K562 (cell line): ENCODE data around the gene CTSS. TPM values are rescaled to one million over a fixed set of nuclear protein-coding genes. Genes with fewer than 3 reads are reported as not detected.

Source experiments
- ATAC-seq: fragments of 200-7000 bp; cut with Tn5 transposase; 3 replicates; pipeline ENCODE4 v1.9.1; 2020; ENCODE audit warnings: moderate library complexity
- BruUV-seq: library from RNA; stranded (reverse); fragments of 400-500 nt; replicated peaks from 2 replicates; lab custom pipeline; 2021; lab: Mats Ljungman, UMichigan
- CTCF ChIA-PET: fragments of 300-600 bp; formaldehyde crosslinking; extraction: SDS; loops from one replicate; lab custom pipeline; 2021; ENCODE audit warnings: low intra/inter-chr PET ratio; lab: Yijun Ruan, JAX
- POLR2A ChIA-PET: fragments of 300-600, 350-650 bp; sonication (Branson Sonifier 250); formaldehyde crosslinking; extraction: SDS; loops from one replicate; lab custom pipeline; 2021; ENCODE audit warnings: antibody characterized with exemption, inconsistent platforms; lab: Yijun Ruan, JAX
- DNase-seq, 4 experiments: peaks; one replicate each; pipeline versions ENCODE4 v3.0.0 to v3.0.0-alpha.2; 2011 to 2018; ENCODE audit warnings: low spot score in 3 of 4, mixed read lengths in 3 of 4; ENCODE audit errors: extremely low read depth in 1 of 4
- FAIRE-seq: peaks from 2 replicates; lab custom pipeline; 2011; peaks lifted over from hg19 to GRCh38; lab: Jason Lieb, UNC
- H2AFZ ChIP-seq: 2 replicates; pipeline ENCODE4 v1.6.0; 2011; ENCODE audit warnings: low read depth, low read length, control low read depth, inconsistent platforms
- H3K27ac ChIP-seq: fragments of 200-600 bp; 3 replicates; pipeline ENCODE4 v1.8.0; 2011; ENCODE audit warnings: low read depth, mild to moderate bottlenecking, control low read depth, inconsistent platforms, low read length, moderate library complexity, mixed read lengths; ENCODE audit errors: extremely low read depth
- H3K27me3 ChIP-seq, 2 experiments: fragments of 300-600 bp in 1 of 2; 2 replicates in 1 of 2; 3 replicates in 1 of 2; pipeline versions ENCODE4 v1.6.0 to v1.8.0; 2011; ENCODE audit warnings: inconsistent platforms in 2 of 2, low read length in 2 of 2, mild to moderate bottlenecking in 1 of 2, mixed read lengths in 1 of 2, moderate library complexity in 1 of 2; ENCODE audit not compliant: control insufficient read depth in 2 of 2, insufficient read depth in 2 of 2
- H3K36me3 ChIP-seq: fragments of 300-600 bp; 3 replicates; pipeline ENCODE4 v1.8.0; 2011; ENCODE audit warnings: mild to moderate bottlenecking, low read length, inconsistent platforms; ENCODE audit not compliant: control insufficient read depth, insufficient read depth
- H3K4me1 ChIP-seq, 2 experiments: fragments of 200-600 bp in 1 of 2; replicated peaks in 1 of 2; 2 replicates in 1 of 2; 3 replicates in 1 of 2; pipeline versions ENCODE4 v1.5.1 to v1.8.0; 2011; ENCODE audit warnings: inconsistent platforms in 2 of 2, low read length in 2 of 2, mild to moderate bottlenecking in 1 of 2, mixed read lengths in 1 of 2, moderate library complexity in 1 of 2; ENCODE audit not compliant: control insufficient read depth in 2 of 2, insufficient read depth in 2 of 2
- H3K4me2 ChIP-seq: 2 replicates; pipeline ENCODE4 v1.6.1; 2011; ENCODE audit warnings: low read length, control low read depth, inconsistent platforms, mixed read lengths; ENCODE audit not compliant: insufficient read depth
- H3K4me3 ChIP-seq: fragments of 200-600 bp; sonication (generic), shearing (Covaris generic); 2 replicates; pipeline ENCODE4 v1.5.1; 2016; ENCODE audit warnings: control low read depth, inconsistent platforms
- H3K79me2 ChIP-seq: fragments of 200-600 bp; 3 replicates; pipeline ENCODE4 v1.8.0; 2011; ENCODE audit warnings: low read length, inconsistent platforms; ENCODE audit not compliant: control insufficient read depth, insufficient read depth
- H3K9ac ChIP-seq, 2 experiments: 2 replicates each; pipeline versions ENCODE4 v1.6.0 to v1.6.1; 2011; ENCODE audit warnings: low read depth in 2 of 2, low read length in 2 of 2, control low read depth in 1 of 2, inconsistent platforms in 1 of 2, mild to moderate bottlenecking in 1 of 2, mixed read lengths in 1 of 2; ENCODE audit not compliant: insufficient read depth in 1 of 2
- H3K9me1 ChIP-seq: one replicate; pipeline ENCODE4 v1.6.0; 2011; ENCODE audit warnings: inconsistent platforms, mild to moderate bottlenecking, low read length, moderate library complexity; ENCODE audit not compliant: control insufficient read depth, insufficient read depth
- H3K9me3 ChIP-seq: replicated peaks from 2 replicates; pipeline ENCODE4 v1.5.1; 2011; ENCODE audit warnings: low read depth, low read length, inconsistent platforms; ENCODE audit not compliant: control insufficient read depth, insufficient read depth
- H4K20me1 ChIP-seq: replicated peaks from 2 replicates; pipeline ENCODE4 v1.6.1; 2011; ENCODE audit warnings: low read length, inconsistent platforms, mixed read lengths; ENCODE audit not compliant: control insufficient read depth, insufficient read depth
- ADNP ChIP-seq: fragments of 200-800 bp; sonication (Bioruptor generic); IDR thresholded peaks from 2 replicates; pipeline ENCODE4 v1.6.1; 2016; ENCODE audit warnings: missing genetic modification characterization, missing compliant biosample characterization
- ARID3A ChIP-seq: IDR thresholded peaks from 2 replicates; pipeline ENCODE4 v1.6.1; 2012; ENCODE audit warnings: low read depth, low read length, improper control_type of control experiment, borderline replicate concordance
- C11orf30 ChIP-seq: fragments of 450-650 bp; IDR thresholded peaks from 2 replicates; pipeline ENCODE4 v1.6.1; 2016; ENCODE audit warnings: low read depth, mild to moderate bottlenecking
- CBX2 ChIP-seq: fragments of 200-600 bp; sonication (generic); IDR thresholded peaks from one replicate; pipeline ENCODE4 v1.6.1; 2012; ENCODE audit warnings: mild to moderate bottlenecking, low read length, inconsistent platforms; ENCODE audit not compliant: insufficient read depth, poor library complexity, severe bottlenecking
- CREB3 ChIP-seq: fragments of 450-650 bp; conservative IDR thresholded peaks from 2 replicates; pipeline ENCODE4 v1.6.1; 2016; ENCODE audit warnings: missing genetic modification characterization, low read depth, mild to moderate bottlenecking, missing compliant biosample characterization, moderate library complexity
- CREB5 ChIP-seq: fragments of 250-450 bp; sonication (Bioruptor Pico); IDR thresholded peaks from 2 replicates; pipeline ENCODE4 v1.5.0; 2020; ENCODE audit warnings: mild to moderate bottlenecking
- EP300 ChIP-seq: IDR thresholded peaks from 2 replicates; pipeline ENCODE4 v1.6.1; 2012; ENCODE audit warnings: low read length, improper control_type of control experiment
- HCFC1 ChIP-seq: IDR thresholded peaks from 2 replicates; pipeline ENCODE4 v1.6.1; 2012; ENCODE audit warnings: low read depth, low read length, improper control_type of control experiment
- HLTF ChIP-seq: fragments of 450-650 bp; IDR thresholded peaks from 2 replicates; pipeline ENCODE4 v1.6.1; 2016
- HNRNPUL1 ChIP-seq: fragments of 200-400 bp; formaldehyde crosslinking; IDR thresholded peaks from 2 replicates; pipeline ENCODE4 v1.6.1; 2017; ENCODE audit warnings: low read length
- KAT2B ChIP-seq: IDR thresholded peaks from one replicate; pipeline ENCODE4 v1.6.1; 2012; ENCODE audit warnings: low read depth, mild to moderate bottlenecking, control low read depth, inconsistent platforms, low read length, moderate library complexity
- KDM2B ChIP-seq: fragments of 250-450 bp; sonication (Bioruptor Pico); IDR thresholded peaks from 2 replicates; pipeline ENCODE4 v1.8.0; 2021; ENCODE audit warnings: mild to moderate bottlenecking, moderate library complexity
- KDM4B ChIP-seq, 2 experiments: fragments of 450-650 bp in 1 of 2; sonication (generic) in 1 of 2; IDR thresholded peaks; 2 replicates each; pipeline ENCODE4 v1.6.1; 2016 to 2017; ENCODE audit warnings: borderline replicate concordance in 2 of 2, antibody characterized with exemption in 1 of 2, low read depth in 1 of 2, mild to moderate bottlenecking in 1 of 2
- L3MBTL2 ChIP-seq: fragments of 450-650 bp; IDR thresholded peaks from 2 replicates; pipeline ENCODE4 v1.6.1; 2016; ENCODE audit warnings: mild to moderate bottlenecking, moderate library complexity
- MCM7 ChIP-seq, 2 experiments: fragments of 450-650 bp; IDR thresholded peaks; 2 replicates each; pipeline ENCODE4 v1.6.1; 2016 to 2018
- NFE2L1 ChIP-seq: fragments of 450-650 bp; IDR thresholded peaks from 2 replicates; pipeline ENCODE4 v1.6.1; 2016; ENCODE audit warnings: missing genetic modification characterization, low read depth, mild to moderate bottlenecking, missing compliant biosample characterization, moderate library complexity, borderline replicate concordance
- TSC22D4 ChIP-seq: fragments of 450-650 bp; IDR thresholded peaks from 2 replicates; pipeline ENCODE4 v1.6.1; 2016; ENCODE audit warnings: missing genetic modification characterization, missing biosample characterization, control low read depth
- ZBTB9 ChIP-seq: fragments of 450-650 bp; formaldehyde crosslinking; IDR thresholded peaks from 2 replicates; pipeline ENCODE4 v1.4.0; 2020; ENCODE audit warnings: mild to moderate bottlenecking, moderate library complexity
- ZEB2 ChIP-seq: fragments of 450-650 bp; IDR thresholded peaks from 2 replicates; pipeline ENCODE4 v1.6.1; 2016
- ZNF121 ChIP-seq: sonication (generic); formaldehyde crosslinking; conservative IDR thresholded peaks from 2 replicates; pipeline ENCODE4 v1.8.0; 2022; ENCODE audit warnings: missing genetic modification reagents
- WGBS: fragments of 100-300 bp; shearing (Covaris generic); methylation state at CpG from one replicate; pipeline ENCODE4 v1.1.6; 2016; ENCODE audit warnings: low coverage, mixed read lengths; ENCODE audit not compliant: insufficient coverage; ENCODE audit errors: missing lambda C conversion rate; 5-methylcytosine and 5-hydroxymethylcytosine counted together
- in situ Hi-C: fragments of 300-500 bp; cut with MboI; formaldehyde crosslinking; loops from 4 replicates; pipeline ENCODE4 v1.15.0; 2018; ENCODE audit warnings: inconsistent platforms, mixed read lengths
- intact Hi-C: fragments of 100-400 bp; cut with micrococcal nuclease; formaldehyde crosslinking; loops from 2 replicates; pipeline ENCODE4 v1.14.2; 2022
- polyA plus RNA-seq, 8 experiments: library from polyadenylated mRNA; depleted of rRNA in 4 of 8; stranded (reverse) in 5 of 8; unstranded in 3 of 8; fragments of >200 nt; fragmentation: Nextera tagmentation in 2 of 8; fragmentation: Illumina TruSeq in 1 of 8; extraction: Ambion mirVana in 2 of 8; extraction: Trizol in 1 of 8; gene quantifications; 2 replicates each; pipeline versions ENCODE4 v1.2.1 to v1.2.3, GENCODE V29; 2011 to 2014; ENCODE audit warnings: inconsistent platforms in 1 of 8, missing spikeins in 1 of 8
- total RNA-seq, 7 experiments: library from RNA; depleted of rRNA in 6 of 7; stranded (reverse); fragments of >200 nt in 6 of 7; fragmentation: Illumina TruSeq in 2 of 7; extraction: Trizol in 2 of 7; gene quantifications; 2 replicates each; pipeline versions ENCODE4 v1.2.1 to v1.2.3, GENCODE V29; 2011 to 2021; ENCODE audit warnings: low replicate concordance in 1 of 7

Gene CTSS
- total and polyA plus RNA-seq, 9 of the 15 experiments (the other 6 are each of a cell fraction or from before 2014, with no cell fraction given), result 8.6 to 24.9 (median 10.3) TPM

- Histone ChIP-seq H3K4me2 (no peak overlapping the region), H3K9me1 (no peaks in the 10 kb centered on the region), H3K9ac (no peak overlapping the region), H3K79me2 (no peaks in the 10 kb centered on the region), H3K36me3 (no peaks in the 10 kb centered on the region), H3K27ac (no peak overlapping the region), H3K27me3 (no peaks in the 10 kb centered on the region), H3K4me3 (no peak overlapping the region), H4K20me1 (no peaks in the 10 kb centered on the region), H2AFZ (peak overlapping the region; percentile 29), H3K9me3 (no peaks in the 10 kb centered on the region), H3K4me1 (peaks cover 0 to 3% of the 10 kb centered on the region in 2 experiments; a peak in 1 of 5 replicates)
- no peak for ATAC-seq
- intact Hi-C loops (no loop called here), in situ Hi-C loops (no loop called here)
- DNase-seq, result no peak
- no TSS peak for BruUV-seq
- WGBS, result 22% methylated on average over 4 of the region's 4 CpGs
- POLR2A ChIA-PET, result interaction anchor here (1.0 to 1.8 kb wide), 2 partner anchors 21 to 38 kb away, joined by 5 read pairs; no protein-coding TSS in a partner anchor
- CTCF ChIA-PET, result no interaction called here
- FAIRE-seq, result no peak
- TF ChIP-seq HLTF, result no peak
- no peak for TF ChIP-seq KDM2B (CRISPR knock-in tag)
- no peak for TF ChIP-seq CBX2
- no peak for TF ChIP-seq ARID3A
- TF ChIP-seq L3MBTL2, result peak; percentile 62
- no peak for TF ChIP-seq KDM4B (IDR thresholded peaks at IDR 0.05; ENCODE audit: borderline replicate concordance in 2 of 2, low read depth in 1 of 2)
- TF ChIP-seq ZEB2, result no peak
- TF ChIP-seq NFE2L1, result no peak
- TF ChIP-seq CREB5 (CRISPR knock-in tag), result no peak
- TF ChIP-seq HCFC1, result no peak
- TF ChIP-seq HNRNPUL1, result no peak
- TF ChIP-seq KAT2B, result no peak
- TF ChIP-seq TSC22D4, result no peak
- TF ChIP-seq EP300, result no peak
- TF ChIP-seq CREB3 (tag), result no peak
- no peak for TF ChIP-seq ADNP
- no peak for TF ChIP-seq ZBTB9 (CRISPR knock-in tag)
- peak; percentile 16; the same call in 1 of the 2 replicates for TF ChIP-seq C11orf30
- no peak for TF ChIP-seq ZNF121
- TF ChIP-seq MCM7 (IDR thresholded peaks at IDR 0.05), result no peak
Measured at GRCh38 chr1:150789396-150789795, 23.8 kb upstream of the CTSS start.
